Endodermal cell (in vitro differentiated cells): ENCODE measurements around the gene KLK5. TPM values are rescaled to one million over a fixed set of nuclear protein-coding genes. Genes with fewer than 3 reads are reported as not detected.

Experiments used
- DNase-seq: peaks from one replicate; pipeline ENCODE4 v3.0.0-alpha.2; 2017
- H3K27ac ChIP-seq: 2 replicates; pipeline ENCODE4 v1.5.1; 2013; ENCODE audit warnings: mild to moderate bottlenecking, low read depth, low read length, moderate library complexity
- H3K27me3 ChIP-seq: 2 replicates; pipeline ENCODE4 v1.6.1; 2013; ENCODE audit warnings: mild to moderate bottlenecking, low read length, moderate library complexity; ENCODE audit not compliant: insufficient read depth, control insufficient read depth, poor library complexity, severe bottlenecking
- H3K36me3 ChIP-seq: 2 replicates; pipeline ENCODE4 v1.7.0; 2013; ENCODE audit warnings: mild to moderate bottlenecking, low read length, moderate library complexity; ENCODE audit not compliant: control insufficient read depth, insufficient read depth
- H3K4me1 ChIP-seq: one replicate; pipeline ENCODE4 v1.7.0; 2013; ENCODE audit warnings: low read length; ENCODE audit not compliant: control insufficient read depth, insufficient read depth
- H3K4me3 ChIP-seq: 2 replicates; pipeline ENCODE4 v1.5.1; 2013; ENCODE audit warnings: mild to moderate bottlenecking, low read length, moderate library complexity
- H3K9ac ChIP-seq: 2 replicates; pipeline ENCODE4 v1.6.1; 2013; ENCODE audit warnings: mild to moderate bottlenecking, low read length, moderate library complexity; ENCODE audit not compliant: poor library complexity, severe bottlenecking; ENCODE audit errors: extremely low read depth
- H3K9me3 ChIP-seq: 2 replicates; pipeline ENCODE4 v1.6.1; 2013; ENCODE audit warnings: mild to moderate bottlenecking, low read length, moderate library complexity; ENCODE audit not compliant: control insufficient read depth
- H3K27ac Mint-ChIP-seq: 2 replicates; pipeline ENCODE4 v1.8.0; 2020; ENCODE audit warnings: mixed read lengths
- H3K27me3 Mint-ChIP-seq: 2 replicates; pipeline ENCODE4 v1.8.0; 2021; ENCODE audit warnings: mild to moderate bottlenecking, mixed read lengths; ENCODE audit not compliant: insufficient read depth
- H3K36me3 Mint-ChIP-seq: 2 replicates; pipeline ENCODE4 v1.8.0; 2020; ENCODE audit warnings: low read depth, mixed read lengths
- H3K4me1 Mint-ChIP-seq: 2 replicates; pipeline ENCODE4 v1.8.0; 2020; ENCODE audit warnings: mixed read lengths
- H3K4me3 Mint-ChIP-seq: 2 replicates; pipeline ENCODE4 v1.8.0; 2020; ENCODE audit warnings: mild to moderate bottlenecking, moderate library complexity, mixed read lengths
- H3K9me3 Mint-ChIP-seq: 2 replicates; pipeline ENCODE4 v1.8.0; 2020; ENCODE audit warnings: mild to moderate bottlenecking, mixed read lengths
- CTCF ChIP-seq: fragments of 200-600 bp; sonication (generic); conservative IDR thresholded peaks from 2 replicates; pipeline ENCODE4 v1.5.0; 2021; ENCODE audit warnings: antibody characterized with exemption, mild to moderate bottlenecking
- WGBS, 2 experiments: methylation state at CpG; one replicate each; pipeline versions ENCODE4 v1.1.5 to v1.1.7; 2013; ENCODE audit warnings: missing lambda C conversion rate in 2 of 2, mixed read lengths in 1 of 2; ENCODE audit not compliant: insufficient coverage in 1 of 2, insufficient read length in 1 of 2; 5-methylcytosine and 5-hydroxymethylcytosine counted together
- total RNA-seq, 2 donors: library from RNA; stranded (reverse); fragmentation: NEBNext Ultra II Directional in 1 of 2; extraction: Animal tissue kit (Norgen Biotek cat#: 25700) in 1 of 2; gene quantifications; 2 replicates in 1 of 2; 3 replicates in 1 of 2; pipeline ENCODE4 v1.2.1, GENCODE V29; 2021

Gene KLK5
- total RNA-seq, 2 donors from 2014 or later: not detected

- Mint-ChIP-seq H3K27ac (no peak overlapping the region), H3K36me3 (no peaks in the 10 kb centered on the region), H3K4me1 (peaks cover 14% of the 10 kb centered on the region), H3K27me3 (peaks cover 54% of the 10 kb centered on the region), H3K4me3 (peak overlapping the region; percentile 12), H3K9me3 (no peaks in the 10 kb centered on the region)
- peaks cover 8% of the 10 kb centered on the region for H3K27me3 ChIP-seq
- WGBS, 2 experiments: 60 to 68% methylated on average over 1 to 16 of the region's 16 CpGs
- no peak overlapping the region for H3K27ac ChIP-seq
- TF ChIP-seq CTCF: peak; percentile 10
- no peak overlapping the region for H3K9ac ChIP-seq
- H3K36me3 ChIP-seq: no peaks in the 10 kb centered on the region
- H3K4me3 ChIP-seq: no peak overlapping the region
- H3K4me1 ChIP-seq: no peaks in the 10 kb centered on the region
- H3K9me3 ChIP-seq: no peaks in the 10 kb centered on the region
- peak; percentile 87 for DNase-seq
Observed at GRCh38 chr19:51000981-51001380, 48.1 kb upstream of the KLK5 start.

- no peak overlapping the region for H3K4me3 ChIP-seq
- H3K36me3 Mint-ChIP-seq: no peaks in the 10 kb centered on the region
- H3K4me1 ChIP-seq: no peaks in the 10 kb centered on the region
- H3K9me3 Mint-ChIP-seq: no peaks in the 10 kb centered on the region
- H3K9ac ChIP-seq: no peak overlapping the region
- WGBS, 2 experiments: 93 to 96% methylated on average over 3 to 10 of the region's 10 CpGs
- no peak overlapping the region for H3K27ac ChIP-seq
- DNase-seq: no peak
- H3K36me3 ChIP-seq: no peaks in the 10 kb centered on the region
- H3K9me3 ChIP-seq: no peaks in the 10 kb centered on the region
- H3K4me3 Mint-ChIP-seq: no peak overlapping the region
- H3K27me3 ChIP-seq: peaks cover 8% of the 10 kb centered on the region
- TF ChIP-seq CTCF: no peak
- H3K27me3 Mint-ChIP-seq: peaks cover 52% of the 10 kb centered on the region
- H3K27ac Mint-ChIP-seq: no peak overlapping the region
- peaks cover 14% of the 10 kb centered on the region for H3K4me1 Mint-ChIP-seq
Observed at GRCh38 chr19:51000426-51000825, 47.6 kb upstream of the KLK5 start.

- Histone ChIP-seq H3K4me1 (no peaks in the 10 kb centered on the region), H3K36me3 (no peaks in the 10 kb centered on the region), H3K27ac (no peak overlapping the region), H3K4me3 (no peak overlapping the region), H3K9me3 (no peaks in the 10 kb centered on the region), H3K9ac (no peak overlapping the region), H3K27me3 (peaks cover 8% of the 10 kb centered on the region)
- Mint-ChIP-seq H3K9me3 (peaks cover 2% of the 10 kb centered on the region), H3K27ac (no peak overlapping the region), H3K36me3 (no peaks in the 10 kb centered on the region), H3K4me3 (no peak overlapping the region), H3K4me1 (peaks cover 14% of the 10 kb centered on the region), H3K27me3 (peaks cover 43% of the 10 kb centered on the region)
- 72 to 90% methylated on average over 4 of the region's 4 CpGs for WGBS, 2 experiments
- DNase-seq: no peak
- no peak for TF ChIP-seq CTCF
Observed at GRCh38 chr19:50998686-50999085, 45.8 kb upstream of the KLK5 start.
